A673 (cell line): Measurements from ENCODE around the gene RASA3. TPM values are rescaled to one million over a fixed set of nuclear protein-coding genes. Genes with fewer than 3 reads are reported as not detected.

Experiments used
- BruUV-seq: library from RNA; stranded (reverse); fragments of 400-500 nt; replicated peaks from 2 replicates; lab custom pipeline; 2021; lab: Mats Ljungman, UMichigan
- CTCF ChIA-PET: fragments of 300-600 bp; sonication (Branson Sonifier 250); formaldehyde crosslinking; loops from one replicate; lab custom pipeline; 2022; ENCODE audit warnings: antibody characterized with exemption; lab: Charles Lee
- POLR2A ChIA-PET: fragments of 300-600 bp; sonication (Branson Sonifier 250); formaldehyde crosslinking; loops from one replicate; lab custom pipeline; 2022; ENCODE audit warnings: antibody characterized with exemption; ENCODE audit not compliant: low non-redundant PET; lab: Charles Lee
- DNase-seq: peaks from one replicate; pipeline ENCODE4 v3.0.0-alpha.2; 2015; ENCODE audit warnings: low spot score
- H3K27ac ChIP-seq: fragments of 200-600 bp; sonication (generic); 2 replicates; pipeline ENCODE4 v1.5.1; 2016; ENCODE audit warnings: mixed run types, low read depth, mild to moderate bottlenecking, mixed read lengths, antibody characterized with exemption, low read length; ENCODE audit not compliant: poor library complexity, severe bottlenecking
- H3K27me3 ChIP-seq: fragments of 200-600 bp; sonication (generic); replicated peaks from 2 replicates; pipeline ENCODE4 v1.6.1; 2017; ENCODE audit warnings: mixed run types, low read depth, mild to moderate bottlenecking, mixed read lengths, antibody characterized with exemption, low read length; ENCODE audit not compliant: insufficient read depth, poor library complexity
- H3K36me3 ChIP-seq: fragments of 200-600 bp; sonication (generic); 2 replicates; pipeline ENCODE4 v1.6.1; 2016; ENCODE audit warnings: mixed run types, mild to moderate bottlenecking, mixed read lengths, antibody characterized with exemption, low read length; ENCODE audit not compliant: insufficient read depth, poor library complexity, severe bottlenecking
- H3K4me1 ChIP-seq: fragments of 200-600 bp; sonication (generic); 2 replicates; pipeline ENCODE4 v1.6.1; 2017; ENCODE audit warnings: mixed run types, mild to moderate bottlenecking, mixed read lengths, antibody characterized with exemption, low read length; ENCODE audit not compliant: insufficient read depth, poor library complexity, severe bottlenecking
- H3K4me3 ChIP-seq: fragments of 200-600 bp; sonication (generic); 2 replicates; pipeline ENCODE4 v1.5.1; 2016; ENCODE audit warnings: low read depth, mixed run types, mild to moderate bottlenecking, mixed read lengths, low read length; ENCODE audit not compliant: poor library complexity, severe bottlenecking
- H3K9me3 ChIP-seq: fragments of 200-600 bp; sonication (generic); 2 replicates; pipeline ENCODE4 v1.6.1; 2016; ENCODE audit warnings: mixed run types, low read depth, mild to moderate bottlenecking, mixed read lengths, antibody characterized with exemption, low read length; ENCODE audit not compliant: poor library complexity, severe bottlenecking
- EZH2 ChIP-seq: fragments of 200-600 bp; sonication (generic); IDR thresholded peaks from 2 replicates; pipeline ENCODE4 v1.6.1; 2017; ENCODE audit warnings: borderline replicate concordance, low read depth, mild to moderate bottlenecking, mixed read lengths, antibody characterized with exemption, low read length; ENCODE audit not compliant: poor library complexity, severe bottlenecking
- intact Hi-C: fragments of 100-400 bp; cut with micrococcal nuclease; formaldehyde crosslinking; loops from one replicate; pipeline ENCODE4 v1.10.0; 2022; ENCODE audit not compliant: unreplicated experiment
- total RNA-seq: library from RNA; stranded (reverse); gene quantifications from 2 replicates; pipeline ENCODE4 v1.2.3, GENCODE V29; 2021
- TF ChIP-seq, protein P1 (sequence below): fragments of 300-800, 200-600 bp; sonication (generic); conservative IDR thresholded peaks from 2 replicates; pipeline ENCODE4 v1.5.1; 2017; ENCODE audit warnings: low read depth, mild to moderate bottlenecking, antibody characterized with exemption, low read length, moderate library complexity, mixed read lengths

Gene RASA3
- total RNA-seq, 1 experiment from 2014 or later, result 22.1 TPM

DNA sequence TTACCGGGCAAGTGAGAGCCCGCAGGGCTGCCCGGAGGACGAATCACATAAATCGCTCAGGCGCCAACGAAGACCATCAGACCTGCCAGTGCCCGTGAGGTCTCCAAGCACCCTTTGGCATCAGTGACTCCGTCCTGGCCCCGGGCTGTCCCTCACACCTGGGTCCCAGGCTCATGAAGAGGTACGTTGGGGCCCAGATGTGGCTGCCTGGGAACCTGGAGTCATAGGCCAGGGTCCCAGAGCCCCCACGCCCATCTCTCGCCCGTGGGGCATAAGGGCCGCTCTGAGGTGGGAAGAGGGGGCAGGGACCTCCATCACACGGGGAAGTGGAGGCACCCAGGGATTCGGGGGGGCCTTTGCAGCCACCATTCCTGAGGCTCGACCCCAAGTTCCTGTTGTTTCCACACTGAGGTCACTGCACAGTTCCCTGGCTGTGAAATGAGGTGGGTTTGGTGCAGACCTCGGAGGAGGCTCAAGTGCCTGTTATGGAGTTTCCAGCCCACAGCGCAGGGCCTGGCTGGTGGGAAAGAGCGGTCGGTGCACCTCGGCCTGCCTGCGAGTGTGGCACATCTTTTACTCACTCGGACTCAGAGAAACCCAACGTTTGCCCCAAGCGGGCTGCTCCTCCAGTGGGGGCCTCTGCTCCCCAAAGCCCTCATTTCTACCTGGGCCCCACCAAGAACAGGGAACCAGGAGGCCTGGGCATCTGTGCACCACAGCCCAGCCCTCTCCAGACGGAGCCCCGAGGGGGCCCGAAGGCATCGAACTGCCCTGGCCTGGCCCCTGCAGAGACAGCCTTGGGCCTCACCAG, 122.6 kb downstream of the RASA3 start:
- no peaks in the 10 kb centered on the region for H3K4me1 ChIP-seq
- POLR2A ChIA-PET, result no interaction called here
- CTCF ChIA-PET, result no interaction called here

DNA sequence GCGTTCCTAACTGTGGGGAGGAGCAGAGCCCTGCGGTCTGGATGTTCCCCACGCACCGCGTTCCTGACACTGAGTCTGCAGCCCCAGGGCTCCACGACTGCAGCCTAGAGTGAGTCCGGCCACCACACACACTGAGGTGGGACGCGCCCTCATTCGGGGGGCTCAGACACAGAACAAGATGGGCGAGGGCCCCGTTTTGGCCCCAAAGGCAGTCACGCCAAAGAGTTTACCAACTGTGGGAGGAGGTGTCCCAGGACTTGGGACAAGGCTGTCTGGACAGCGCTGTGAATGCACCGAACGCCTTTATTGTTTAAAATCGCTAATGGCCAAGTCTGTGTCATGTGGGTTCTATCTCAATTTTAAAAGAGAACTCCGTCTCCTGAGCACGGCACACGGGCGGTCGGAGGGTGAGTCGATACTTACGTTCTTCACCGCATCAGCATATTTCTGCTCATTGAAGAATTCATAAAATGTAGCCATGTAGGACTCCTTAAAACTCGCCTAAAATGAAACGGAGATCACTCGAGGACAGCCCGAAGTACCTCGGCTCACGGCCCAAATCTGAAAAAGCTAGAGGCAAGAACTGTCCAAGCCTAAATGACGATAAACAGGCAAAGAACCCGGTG, 123.3 kb downstream of the RASA3 start:
- Histone ChIP-seq H3K36me3 (no peaks in the 10 kb centered on the region), H3K4me3 (no peak overlapping the region), H3K9me3 (no peaks in the 10 kb centered on the region), H3K4me1 (no peaks in the 10 kb centered on the region), H3K27ac (no peak overlapping the region), H3K27me3 (no peaks in the 10 kb centered on the region)
- intact Hi-C loops, result no loop called here
- ChIA-PET CTCF (no interaction called here), POLR2A (no interaction called here)
- DNase-seq, result no peak
- TF ChIP-seq EZH2, result no peak
- TF ChIP-seq, protein P1, sequence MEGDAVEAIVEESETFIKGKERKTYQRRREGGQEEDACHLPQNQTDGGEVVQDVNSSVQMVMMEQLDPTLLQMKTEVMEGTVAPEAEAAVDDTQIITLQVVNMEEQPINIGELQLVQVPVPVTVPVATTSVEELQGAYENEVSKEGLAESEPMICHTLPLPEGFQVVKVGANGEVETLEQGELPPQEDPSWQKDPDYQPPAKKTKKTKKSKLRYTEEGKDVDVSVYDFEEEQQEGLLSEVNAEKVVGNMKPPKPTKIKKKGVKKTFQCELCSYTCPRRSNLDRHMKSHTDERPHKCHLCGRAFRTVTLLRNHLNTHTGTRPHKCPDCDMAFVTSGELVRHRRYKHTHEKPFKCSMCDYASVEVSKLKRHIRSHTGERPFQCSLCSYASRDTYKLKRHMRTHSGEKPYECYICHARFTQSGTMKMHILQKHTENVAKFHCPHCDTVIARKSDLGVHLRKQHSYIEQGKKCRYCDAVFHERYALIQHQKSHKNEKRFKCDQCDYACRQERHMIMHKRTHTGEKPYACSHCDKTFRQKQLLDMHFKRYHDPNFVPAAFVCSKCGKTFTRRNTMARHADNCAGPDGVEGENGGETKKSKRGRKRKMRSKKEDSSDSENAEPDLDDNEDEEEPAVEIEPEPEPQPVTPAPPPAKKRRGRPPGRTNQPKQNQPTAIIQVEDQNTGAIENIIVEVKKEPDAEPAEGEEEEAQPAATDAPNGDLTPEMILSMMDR, result no peak
- BruUV-seq, result no TSS peak

More for the DNA sequence above, 122.6 kb downstream of the RASA3 start:
- Histone ChIP-seq H3K9me3 (no peaks in the 10 kb centered on the region), H3K27me3 (no peaks in the 10 kb centered on the region), H3K36me3 (no peaks in the 10 kb centered on the region), H3K27ac (no peak overlapping the region), H3K4me3 (no peak overlapping the region)
- BruUV-seq, result no TSS peak
- DNase-seq, result no peak
- intact Hi-C loops, result no loop called here
- no peak for TF ChIP-seq EZH2
- TF ChIP-seq, protein P1, result no peak

DNA sequence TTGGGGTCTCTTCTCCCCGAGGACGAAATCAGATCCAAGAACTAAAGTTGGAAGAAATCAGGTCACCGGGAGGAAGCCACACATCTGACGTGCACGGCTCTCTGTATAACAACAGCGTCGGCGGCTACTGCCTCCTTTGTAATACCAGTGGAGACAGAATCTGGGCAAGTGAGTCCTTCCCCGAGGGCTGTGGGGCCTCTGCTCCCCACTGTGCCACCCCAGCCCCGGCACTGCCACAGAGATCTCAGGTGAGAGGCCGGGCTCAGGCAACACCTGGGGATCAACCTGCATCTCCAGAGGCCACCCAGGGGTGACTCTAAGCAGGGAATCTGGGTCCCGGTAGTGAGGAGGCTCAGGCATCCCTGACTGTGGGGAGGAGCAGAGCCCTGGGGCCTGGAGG, 124.9 kb downstream of the RASA3 start:
- CTCF ChIA-PET, result no interaction called here
- TF ChIP-seq, protein P1, result no peak
- TF ChIP-seq EZH2, result no peak
- H3K27me3 ChIP-seq, result no peaks in the 10 kb centered on the region

More for the DNA sequence above, 124.9 kb downstream of the RASA3 start:
- POLR2A ChIA-PET, result no interaction called here
- no TSS peak for BruUV-seq
- Histone ChIP-seq H3K4me3 (no peak overlapping the region), H3K4me1 (no peaks in the 10 kb centered on the region), H3K27ac (no peak overlapping the region), H3K9me3 (no peaks in the 10 kb centered on the region), H3K36me3 (no peaks in the 10 kb centered on the region)
- DNase-seq, result no peak
- intact Hi-C loops, result no loop called here
